ENCODE measurements around the gene NALF2.

DNA sequence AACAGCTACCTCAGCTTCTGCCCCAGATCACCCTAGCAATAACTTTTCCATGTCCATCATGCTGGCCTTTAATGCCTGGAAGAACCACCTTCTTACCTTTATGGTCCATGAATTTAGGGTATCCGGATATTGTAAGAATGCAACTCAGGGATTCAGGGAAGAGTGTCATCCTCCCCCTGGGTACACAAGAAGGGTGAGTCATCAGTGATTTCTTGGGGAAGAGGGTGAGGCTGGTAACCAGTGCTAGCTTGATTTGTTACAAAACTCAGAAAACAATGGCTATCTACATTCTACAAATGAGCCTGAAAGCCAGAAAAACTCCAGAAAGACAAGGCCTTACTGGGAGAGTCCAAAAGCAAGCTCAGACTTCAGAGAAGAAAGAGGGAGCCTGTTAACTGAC, 10.4 kb upstream of the NALF2 start:
- no peak for TF ChIP-seq ZSCAN16 (tag by site-specific recombination; IDR thresholded peaks at IDR 0.05)
- TF ChIP-seq ZFP37 (tag by site-specific recombination; IDR thresholded peaks at IDR 0.05) = no peak
